ENCODE measurements around the gene ESYT3.

- no peak for TF ChIP-seq CTCF (IDR thresholded peaks at IDR 0.05)
- TF ChIP-seq POLR2A (IDR thresholded peaks at IDR 0.05): no peak
Observed at GRCh38 chr3:138407236-138407907, 27.0 kb upstream of the ESYT3 start.

Data from right lobe of liver (tissue), 4 donors.